Erythroblast (primary cell): Measurements from ENCODE around the gene S100A8.

Experiments
- GATA1 ChIP-seq: IDR thresholded peaks from 2 replicates; pipeline ENCODE4 v1.6.1; 2011; ENCODE audit warnings: low read depth, mild to moderate bottlenecking, control low read depth, low read length, moderate library complexity
- POLR2A ChIP-seq: IDR thresholded peaks from 2 replicates; pipeline ENCODE4 v1.6.1; 2011; ENCODE audit warnings: mild to moderate bottlenecking, low read length

DNA sequence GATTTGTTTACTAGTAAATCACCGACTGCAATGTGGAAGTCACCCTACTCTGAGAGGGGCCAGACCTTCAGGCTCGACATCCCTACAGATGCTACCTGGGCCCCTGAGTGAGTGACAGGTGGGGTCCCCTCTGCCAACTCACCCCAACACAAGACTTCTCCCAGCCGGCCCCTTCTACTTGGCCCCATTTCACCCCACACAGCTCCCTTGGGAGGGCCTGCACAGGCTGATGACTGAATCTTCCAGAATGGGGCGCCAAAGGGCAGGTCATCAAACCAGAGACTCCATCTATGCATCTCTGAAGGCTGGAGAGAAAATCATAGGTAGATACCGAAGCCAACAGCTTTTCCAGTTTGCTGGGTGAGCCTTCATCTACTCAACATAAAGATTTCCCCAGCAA lies 9.4 kb upstream of the S100A8 start:
- TF ChIP-seq POLR2A: no peak
- TF ChIP-seq GATA1: no peak
